Activated CD4-positive, alpha-beta T cell treated with anti-CD3 and anti-CD28 coated beads, Interleukin-2, amount 50 U/mL, for 1 hour (primary cell): Measurements from ENCODE around the gene HTR6.

ENCODE experiments used
- DNase-seq: peaks from one replicate; pipeline ENCODE4 v3.0.0-alpha.2; 2020

HTR6 gene

GRCh38 chr1:19728413-19729145 lies 63.9 kb downstream of the HTR6 start:
- DNase-seq: no peak

- no peak for DNase-seq
Measured at GRCh38 chr1:19730232-19730631, 65.6 kb downstream of the HTR6 start.
